Fibroblast of mammary gland (primary cell): ENCODE data around the gene RCOR3.
"Not testable (repeated sequence)": the region's sequence is repeated elsewhere in the genome, so short reads cannot be mapped to it uniquely, and the experiment has no call there.

Source experiments
- DNase-seq: peaks from one replicate; pipeline ENCODE4 v3.0.0-alpha.2; 2010; ENCODE audit warnings: low read depth
- H3K4me3 ChIP-seq: 2 replicates; pipeline ENCODE4 v1.5.1; 2011; ENCODE audit warnings: low read depth, mild to moderate bottlenecking, low read length, moderate library complexity; ENCODE audit not compliant: control insufficient read depth
- CTCF ChIP-seq: conservative IDR thresholded peaks from 2 replicates; pipeline ENCODE4 v1.5.1; 2011; ENCODE audit warnings: low read depth, low read length, inconsistent platforms; ENCODE audit not compliant: control insufficient read depth, insufficient read depth

RCOR3 gene

GRCh38 chr1:211348547-211348946, 89.4 kb downstream of the RCOR3 start:
- DNase-seq, result no peak
- no peak for TF ChIP-seq CTCF
- no peak overlapping the region for H3K4me3 ChIP-seq

GRCh38 chr1:211349741-211350140, 90.6 kb downstream of the RCOR3 start:
- TF ChIP-seq CTCF, result no peak
- H3K4me3 ChIP-seq, result no peak overlapping the region
- DNase-seq, result no peak

GRCh38 chr1:211352055-211352454, 92.9 kb downstream of the RCOR3 start:
- DNase-seq, H3K4me3 ChIP-seq: not testable (repeated sequence)

GRCh38 chr1:211352465-211352864, 93.3 kb downstream of the RCOR3 start:
- no peak overlapping the region for H3K4me3 ChIP-seq
- DNase-seq, result no peak

GRCh38 chr1:211352985-211353515, 93.9 kb downstream of the RCOR3 start:
- peak; percentile 85 for TF ChIP-seq CTCF
- no peak for DNase-seq
- no peak overlapping the region for H3K4me3 ChIP-seq

More at GRCh38 chr1:211352465-211352864, 93.3 kb downstream of the RCOR3 start:
- TF ChIP-seq CTCF, result no peak

GRCh38 chr1:211353562-211354212, 94.5 kb downstream of the RCOR3 start:
- TF ChIP-seq CTCF, result no peak
- DNase-seq, result no peak
- no peak overlapping the region for H3K4me3 ChIP-seq

GRCh38 chr1:211355873-211356272, 96.7 kb downstream of the RCOR3 start:
- no peak overlapping the region for H3K4me3 ChIP-seq
- TF ChIP-seq CTCF, result no peak
- DNase-seq, result no peak
